HepG2 (cell line): Measurements from ENCODE around the gene CADPS2. TPM values are rescaled to one million over a fixed set of nuclear protein-coding genes. Genes with fewer than 3 reads are reported as not detected.
A peak's percentile ranks its signal among the peaks of the same experiment; 100 is the strongest.

Source experiments
- ARNT2 ChIP-seq: sonication (generic); formaldehyde crosslinking; IDR thresholded peaks from 2 replicates; pipeline ENCODE4 v1.8.0; 2022; ENCODE audit warnings: mild to moderate bottlenecking, low read depth, missing genetic modification reagents, moderate library complexity
- CEBPB ChIP-seq: IDR thresholded peaks from 2 replicates; pipeline ENCODE4 v1.6.1; 2011; ENCODE audit warnings: low read depth, low read length, improper control_type of control experiment, borderline replicate concordance
- CREB1 ChIP-seq, 2 experiments: fragments of 450-650 bp in 1 of 2; IDR thresholded peaks; 2 replicates each; pipeline ENCODE4 v1.6.1; 2016 to 2017; ENCODE audit warnings: control low read depth in 1 of 2, mild to moderate bottlenecking in 1 of 2, missing compliant biosample characterization in 1 of 2, missing genetic modification characterization in 1 of 2
- ELF3 ChIP-seq: IDR thresholded peaks from 2 replicates; pipeline ENCODE4 v1.6.1; 2016; ENCODE audit warnings: missing genetic modification reagents, missing compliant biosample characterization
- EP300 ChIP-seq, 3 experiments: sonication (generic) in 1 of 3; formaldehyde crosslinking in 1 of 3; IDR thresholded peaks; 2 replicates each; pipeline versions ENCODE4 v1.5.1 to v1.6.1; 2011 to 2020; ENCODE audit warnings: low read depth in 2 of 3, low read length in 2 of 3, borderline replicate concordance in 1 of 3, improper control_type of control experiment in 1 of 3, mild to moderate bottlenecking in 1 of 3, missing genetic modification reagents in 1 of 3, moderate library complexity in 1 of 3
- FOSL2 ChIP-seq: sonication (generic); formaldehyde crosslinking; IDR thresholded peaks from 2 replicates; pipeline ENCODE4 v1.4.0; 2020; ENCODE audit warnings: missing genetic modification reagents
- FOXO1 ChIP-seq: sonication (generic); formaldehyde crosslinking; IDR thresholded peaks from 2 replicates; pipeline ENCODE4 v1.4.0; 2020; ENCODE audit warnings: missing genetic modification reagents
- HNF1A ChIP-seq, 2 experiments: sonication (generic) in 1 of 2; formaldehyde crosslinking in 1 of 2; IDR thresholded peaks; 2 replicates each; pipeline versions ENCODE4 v1.4.0 to v1.6.1; 2016 to 2020; ENCODE audit warnings: borderline replicate concordance in 1 of 2, low read depth in 1 of 2, mild to moderate bottlenecking in 1 of 2, missing genetic modification reagents in 1 of 2
- KAT8 ChIP-seq: IDR thresholded peaks from 2 replicates; pipeline ENCODE4 v1.6.1; 2016; ENCODE audit warnings: missing genetic modification reagents, missing compliant biosample characterization
- KMT2B ChIP-seq: IDR thresholded peaks from 2 replicates; pipeline ENCODE4 v1.6.1; 2016; ENCODE audit warnings: missing genetic modification reagents, missing compliant biosample characterization
- NR2F2 ChIP-seq: IDR thresholded peaks from 2 replicates; pipeline ENCODE4 v1.6.1; 2012; ENCODE audit warnings: low read depth, inconsistent platforms, borderline replicate concordance
- POLR2AphosphoS5 ChIP-seq: IDR thresholded peaks from 2 replicates; pipeline ENCODE4 v1.6.1; 2012; ENCODE audit warnings: low read depth, low read length
- SALL2 ChIP-seq: sonication (generic); formaldehyde crosslinking; IDR thresholded peaks from 2 replicates; pipeline ENCODE4 v1.8.1; 2023; ENCODE audit warnings: mild to moderate bottlenecking, missing genetic modification reagents, inconsistent platforms
- SKI ChIP-seq: fragments of 450-650 bp; IDR thresholded peaks from one replicate; pipeline ENCODE4 v1.6.1; 2018; ENCODE audit warnings: mild to moderate bottlenecking; ENCODE audit not compliant: partially characterized antibody
- SP5 ChIP-seq: IDR thresholded peaks from 2 replicates; pipeline ENCODE4 v1.6.1; 2016; ENCODE audit warnings: low read depth, borderline replicate concordance
- YEATS4 ChIP-seq: sonication (generic); formaldehyde crosslinking; IDR thresholded peaks from 2 replicates; pipeline ENCODE4 v1.4.0; 2020; ENCODE audit warnings: missing genetic modification reagents, borderline replicate concordance
- ZNF331 ChIP-seq: sonication (generic); formaldehyde crosslinking; IDR thresholded peaks from 2 replicates; pipeline ENCODE4 v1.4.0; 2020; ENCODE audit warnings: missing genetic modification reagents
- ZNF431 ChIP-seq: sonication (generic); formaldehyde crosslinking; IDR thresholded peaks from 2 replicates; pipeline ENCODE4 v1.9.0; 2022; ENCODE audit warnings: missing genetic modification reagents, low read depth, mild to moderate bottlenecking, borderline replicate concordance
- ZNF609 ChIP-seq: sonication (generic); formaldehyde crosslinking; IDR thresholded peaks from 2 replicates; pipeline ENCODE4 v1.4.0; 2020; ENCODE audit warnings: mild to moderate bottlenecking, missing genetic modification reagents, borderline replicate concordance
- ZNF772 ChIP-seq: sonication (generic); formaldehyde crosslinking; IDR thresholded peaks from 2 replicates; pipeline ENCODE4 v1.5.0; 2020; ENCODE audit warnings: mild to moderate bottlenecking, missing genetic modification reagents
- polyA plus RNA-seq, 8 experiments: library from polyadenylated mRNA; depleted of rRNA in 3 of 8; stranded (reverse) in 7 of 8; unstranded in 1 of 8; fragments of >200 nt; fragmentation: Illumina TruSeq in 4 of 8; extraction: Trizol in 4 of 8; gene quantifications; 2 replicates each; pipeline versions ENCODE4 v1.2.1 to v1.2.3, GENCODE V29; 2011 to 2016; ENCODE audit warnings: low read depth in 4 of 8, missing spikeins in 1 of 8, mixed read lengths in 1 of 8; ENCODE audit not compliant: insufficient read depth in 1 of 8
- total RNA-seq, 5 experiments: library from RNA; depleted of rRNA; stranded (reverse); fragments of >200 nt; fragmentation: Illumina TruSeq; extraction: Trizol; gene quantifications; 2 replicates each; pipeline ENCODE4 v1.2.3, GENCODE V29; 2016; ENCODE audit warnings: low read depth in 1 of 5

Gene CADPS2
- total and polyA plus RNA-seq, 2 of the 13 experiments (the other 11 are each of a cell fraction or from before 2014, with no cell fraction given) = 17.6 to 43.8 TPM

GRCh38 chr7:122679269-122679709, 207.0 kb downstream of the CADPS2 start (continued):
- peak; percentile 95 for TF ChIP-seq ZNF609 (CRISPR knock-in tag)
- TF ChIP-seq FOXO1 (CRISPR knock-in tag) = peak; percentile 86
- TF ChIP-seq CREB1 (IDR thresholded peaks at IDR 0.05) = peak; percentile 63
- peak; percentile 26; the same call in 1 of the 2 replicates for TF ChIP-seq CREB1 (CRISPR knock-in tag; IDR thresholded peaks at IDR 0.05)
- peak; percentile 35; the same call in 1 of the 2 replicates for TF ChIP-seq CEBPB
- TF ChIP-seq SP5 (CRISPR knock-in tag) = peak; percentile 48; the same call in 1 of the 2 replicates
- peak; percentile 84 for TF ChIP-seq SALL2 (CRISPR knock-in tag)
- peak; percentile 48 for TF ChIP-seq ZNF331 (CRISPR knock-in tag)
- TF ChIP-seq KMT2B (CRISPR knock-in tag) = 0 out of 2 replicates have a peak, but pooled peaks have one; percentile 41
- TF ChIP-seq FOSL2 (CRISPR knock-in tag) = peak; percentile 78
- peak; percentile 35; the same call in 1 of the 2 replicates for TF ChIP-seq ZNF431
- TF ChIP-seq YEATS4 (CRISPR knock-in tag) = peak; percentile 61; the same call in 1 of the 2 replicates
- TF ChIP-seq HNF1A (IDR thresholded peaks at IDR 0.05; ENCODE audit: low read depth) = peak; percentile 67
- TF ChIP-seq HNF1A (CRISPR knock-in tag; IDR thresholded peaks at IDR 0.05; ENCODE audit: borderline replicate concordance) = peak; percentile 94
- TF ChIP-seq POLR2AphosphoS5 = 0 out of 2 replicates have a peak, but pooled peaks have one; percentile 37
- peak; percentile 36; the same call in 1 of the 2 replicates for TF ChIP-seq KAT8 (CRISPR knock-in tag)
- peak; percentile 99 for TF ChIP-seq NR2F2
- TF ChIP-seq EP300 (IDR thresholded peaks at IDR 0.05; ENCODE audit: low read depth in 2 of 2, low read length in 2 of 2) = peak in 1 of 2 experiments; percentile 82; a peak in 2 of 4 replicates
- TF ChIP-seq EP300 (CRISPR knock-in tag; IDR thresholded peaks at IDR 0.05; ENCODE audit: borderline replicate concordance) = peak; percentile 87
- TF ChIP-seq ZNF772 (CRISPR knock-in tag) = peak; percentile 36; the same call in 1 of the 2 replicates
- peak; percentile 71 for TF ChIP-seq ELF3 (CRISPR knock-in tag)
- peak; percentile 61; the same call in 1 of the 2 replicates for TF ChIP-seq ARNT2 (CRISPR knock-in tag)
- peak; percentile 59 for TF ChIP-seq SKI
